Occipital lobe (tissue), 2 donors: ENCODE data around the gene SLC6A6. TPM values are rescaled to one million over a fixed set of nuclear protein-coding genes. Genes with fewer than 3 reads are reported as not detected.

Experiments used
- DNase-seq: peaks from one replicate; lab custom pipeline; 2025; lab: John Stamatoyannopoulos, UW
- total RNA-seq: library from RNA; depleted of rRNA; stranded (reverse); fragments of >200 nt; gene quantifications from one replicate; pipeline ENCODE4 v1.2.3, GENCODE V29; 2014

SLC6A6 gene
- total RNA-seq, 1 donor from 2014 or later, result 24.8 TPM

DNA sequence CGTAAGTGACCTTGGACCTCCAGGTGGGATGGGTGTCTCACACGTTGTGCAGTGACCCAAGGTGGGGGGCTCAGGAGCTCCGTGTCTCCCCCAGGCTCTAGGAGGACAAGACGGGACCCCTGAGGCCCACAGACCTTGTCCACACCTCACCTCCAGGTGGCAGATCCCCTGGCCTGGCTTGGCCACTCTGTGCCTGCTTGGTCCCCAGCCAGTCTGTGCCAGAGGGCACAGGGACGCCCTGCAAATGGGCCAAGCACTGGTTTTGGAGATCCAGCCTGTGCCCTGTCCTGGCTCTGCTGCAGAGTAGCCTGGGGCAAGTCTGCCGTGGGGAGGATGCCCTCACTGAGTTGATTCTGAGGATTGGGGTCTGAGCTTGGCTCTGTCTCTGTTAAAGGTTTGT, 14.0 kb downstream of the SLC6A6 start:
- no peak for DNase-seq

DNA sequence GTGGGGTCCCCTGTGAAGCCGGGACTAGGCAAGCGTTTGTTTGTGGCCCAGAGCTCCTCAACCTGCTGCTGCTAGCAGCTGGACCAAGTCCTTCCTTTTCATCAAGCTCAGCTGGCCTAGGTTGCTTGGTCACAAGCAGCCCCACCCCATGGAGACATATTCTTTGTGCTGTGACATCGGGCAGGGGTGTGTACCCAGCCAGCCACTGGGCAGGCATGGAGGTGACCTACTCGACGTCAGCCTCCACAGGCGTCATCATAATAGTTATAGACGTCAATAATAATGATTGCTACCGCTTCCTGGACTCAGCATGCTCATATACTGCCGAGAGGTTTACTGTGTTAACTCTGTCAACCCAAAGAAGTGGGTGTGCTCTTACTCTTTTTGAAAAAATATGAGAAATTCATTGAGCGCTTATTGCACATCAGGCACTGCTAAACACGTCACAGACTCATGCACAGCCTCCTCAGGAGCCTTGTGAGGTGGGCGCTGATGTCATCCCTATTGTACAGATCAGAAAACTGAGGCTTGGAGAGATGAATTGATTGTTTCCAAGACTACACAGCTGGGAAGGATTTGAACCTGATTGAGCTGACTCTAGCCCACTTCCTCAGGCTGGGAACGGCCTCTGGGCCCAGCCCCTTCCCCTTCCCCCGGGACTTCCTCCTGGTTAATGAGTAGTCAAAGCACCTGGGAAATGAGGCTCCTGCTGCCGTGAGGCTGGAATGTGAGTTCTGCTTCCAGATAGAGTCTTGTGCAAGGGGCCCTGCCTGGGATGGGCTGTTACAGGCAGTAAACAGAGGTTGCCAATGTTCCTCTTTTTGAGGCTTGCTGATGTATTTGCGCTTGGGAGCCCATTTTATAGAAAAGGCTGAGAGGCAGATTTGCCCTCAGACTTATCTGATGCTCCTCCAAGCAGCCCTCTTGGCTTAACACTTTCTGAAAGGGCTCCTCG, 16.2 kb downstream of the SLC6A6 start:
- DNase-seq, result no peak

DNA sequence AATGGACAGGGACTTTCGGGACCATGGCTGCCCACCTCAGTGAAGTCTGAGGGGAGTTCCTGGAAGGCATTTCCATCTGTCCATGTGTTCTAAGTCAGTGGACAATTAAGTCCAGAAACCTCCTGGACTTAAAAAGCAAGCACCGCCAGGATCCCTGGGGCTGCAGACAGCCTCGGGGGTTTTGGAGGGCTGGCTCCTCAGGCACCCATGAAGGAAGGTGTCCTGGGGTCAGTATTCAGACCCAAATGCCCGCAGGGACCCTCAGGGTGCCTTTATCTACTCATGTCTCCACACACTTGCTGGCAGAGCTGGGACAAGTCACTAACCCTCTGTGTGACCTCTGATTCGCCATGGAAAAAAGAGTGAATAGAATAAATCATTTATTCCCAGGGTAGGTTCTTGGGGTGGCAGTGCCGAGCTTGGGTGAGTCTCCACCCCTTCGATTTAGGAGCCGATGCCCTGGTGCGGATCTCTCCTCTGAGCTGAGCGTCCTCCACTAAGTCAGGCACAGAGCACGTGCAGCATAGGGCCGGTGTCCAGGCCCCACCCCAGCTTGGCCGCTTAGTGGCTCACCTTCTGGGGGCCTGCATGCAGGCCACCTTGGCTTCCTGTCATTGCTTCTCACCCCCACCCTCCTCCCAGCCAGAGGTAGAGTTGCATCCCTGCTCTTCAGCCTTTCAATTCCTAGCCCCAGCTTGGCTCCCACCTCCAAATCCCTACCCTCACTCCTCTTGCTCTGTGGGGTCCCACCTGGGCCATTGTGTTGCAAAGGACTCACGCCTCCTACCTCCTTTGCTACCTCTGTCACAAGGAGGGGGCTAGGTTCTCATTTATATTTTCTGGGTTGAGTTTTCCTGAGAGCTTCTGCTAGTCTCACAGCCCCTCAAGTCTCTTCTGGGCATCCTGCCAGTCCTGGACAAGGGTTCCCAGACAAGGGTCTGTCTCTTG, 19.9 kb downstream of the SLC6A6 start:
- DNase-seq, result no peak

DNA sequence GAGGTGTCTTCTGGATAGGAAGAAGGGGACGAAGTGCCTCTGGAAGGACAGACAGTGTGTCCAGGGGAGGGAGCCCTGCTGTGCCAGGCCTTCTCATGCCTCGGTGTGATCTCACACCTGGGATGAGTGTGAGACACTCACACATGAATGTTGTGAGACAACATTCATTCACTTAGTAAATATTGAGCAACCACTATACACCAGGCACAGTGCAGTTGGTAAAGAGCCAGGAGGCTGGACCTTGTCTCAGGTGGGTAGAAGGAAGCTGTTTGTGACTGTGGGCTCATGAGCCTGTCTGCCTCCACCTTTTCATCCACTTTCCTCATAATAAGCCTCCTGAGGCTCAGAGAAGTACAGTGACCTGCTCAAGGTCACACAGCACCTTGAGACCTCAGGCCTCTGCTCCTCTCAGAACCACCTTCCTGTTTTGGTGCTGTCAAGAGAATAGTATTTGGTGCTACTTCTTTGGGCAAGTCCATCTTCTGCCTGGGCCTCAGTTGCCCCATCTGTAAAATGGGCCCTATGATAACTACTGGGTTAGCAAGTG, 20.9 kb downstream of the SLC6A6 start:
- DNase-seq, result no peak

DNA sequence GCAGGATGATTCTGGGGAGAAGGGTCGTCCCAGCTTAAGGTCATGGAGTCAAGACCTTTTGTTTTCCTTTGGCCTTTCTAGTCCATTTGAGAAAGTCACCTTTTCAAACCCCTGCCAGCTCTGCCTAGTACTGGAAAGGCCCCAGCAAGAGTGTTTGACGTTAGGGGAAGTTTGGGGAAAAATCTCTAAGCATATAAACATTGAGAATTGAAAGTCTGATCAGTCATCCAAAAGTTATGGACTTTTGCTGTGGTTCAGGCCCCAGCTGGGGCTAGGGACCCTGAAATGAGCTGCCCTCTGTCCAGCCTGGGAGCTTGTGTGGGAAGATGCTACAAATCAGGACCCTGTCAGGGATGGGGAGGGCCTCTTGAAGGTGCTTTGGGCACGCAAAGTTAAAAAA, 21.6 kb downstream of the SLC6A6 start:
- DNase-seq, result no peak

DNA sequence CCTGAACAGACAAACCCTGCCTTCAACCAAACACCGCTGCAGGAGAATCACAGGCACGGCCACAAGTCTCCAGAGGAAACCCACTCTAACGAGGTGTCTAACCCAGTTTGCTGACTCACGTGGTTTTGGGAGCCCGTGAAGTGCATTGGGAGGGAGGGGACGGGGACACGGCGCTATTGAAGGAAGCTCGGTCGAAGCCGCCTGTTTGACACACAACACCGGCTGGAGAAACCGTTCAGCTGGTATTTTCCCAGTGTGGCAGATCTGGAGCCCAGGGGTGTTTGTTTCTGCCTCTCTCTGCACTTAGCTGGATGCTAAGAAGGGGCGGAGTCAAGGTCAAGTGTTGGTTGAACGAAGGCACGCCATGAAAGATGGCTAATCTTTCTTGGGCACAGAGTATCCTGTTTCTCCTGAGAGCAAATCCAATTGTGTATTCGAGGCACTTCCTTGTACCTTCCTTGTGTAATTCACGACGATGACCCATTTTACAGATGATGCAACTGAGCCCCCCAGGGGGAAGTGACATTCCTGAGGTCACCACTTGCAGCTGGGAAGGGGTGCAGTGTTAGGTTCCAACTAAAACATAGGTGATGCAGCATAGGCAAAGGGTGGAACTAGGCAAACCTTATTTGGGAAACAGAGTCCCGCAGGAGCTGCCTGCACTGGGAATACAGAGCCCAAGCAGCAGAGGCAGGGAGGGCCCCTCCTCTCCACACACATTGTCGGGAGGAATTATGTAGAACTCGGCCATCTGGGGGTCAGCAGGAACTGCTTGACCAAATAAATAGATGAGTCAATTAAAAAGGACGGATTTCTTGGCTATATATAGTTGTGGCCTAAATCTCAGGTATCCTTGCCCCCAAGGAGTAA, 22.5 kb downstream of the SLC6A6 start:
- DNase-seq, result no peak

DNA sequence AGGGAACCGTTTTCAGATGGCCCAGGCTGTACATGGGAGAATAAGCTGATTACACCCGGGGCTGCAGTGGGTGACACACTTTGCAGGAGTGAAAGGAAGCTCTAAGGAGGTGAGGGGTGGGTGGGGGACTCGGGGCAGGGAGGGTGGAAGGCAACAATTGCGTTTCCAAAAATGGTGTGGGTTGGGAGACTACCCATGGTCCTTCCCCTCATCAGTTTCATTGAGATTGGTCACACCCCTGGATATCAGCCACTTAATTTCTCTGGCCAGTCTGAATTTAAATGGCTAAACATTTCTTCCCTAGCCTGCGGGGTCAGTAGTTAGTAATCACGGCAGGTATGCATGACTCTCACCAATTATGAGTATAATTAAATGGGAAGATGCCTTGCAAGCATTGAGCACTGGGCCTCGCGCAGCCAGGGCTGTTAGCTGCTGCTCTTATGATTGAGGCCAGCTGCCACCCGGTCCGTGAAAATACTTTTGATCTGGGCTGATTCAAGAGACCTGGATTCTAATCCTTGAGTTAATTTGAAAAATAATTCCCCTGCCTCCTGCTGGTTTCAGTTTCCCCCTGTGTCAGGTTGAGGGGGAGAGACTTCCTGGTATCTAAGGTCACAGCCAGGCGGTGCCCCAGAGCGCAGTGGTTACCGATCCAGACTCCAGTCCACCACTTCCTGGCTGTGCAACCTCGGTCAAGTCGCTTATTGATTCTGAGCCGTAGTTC, 23.3 kb downstream of the SLC6A6 start:
- no peak for DNase-seq

DNA sequence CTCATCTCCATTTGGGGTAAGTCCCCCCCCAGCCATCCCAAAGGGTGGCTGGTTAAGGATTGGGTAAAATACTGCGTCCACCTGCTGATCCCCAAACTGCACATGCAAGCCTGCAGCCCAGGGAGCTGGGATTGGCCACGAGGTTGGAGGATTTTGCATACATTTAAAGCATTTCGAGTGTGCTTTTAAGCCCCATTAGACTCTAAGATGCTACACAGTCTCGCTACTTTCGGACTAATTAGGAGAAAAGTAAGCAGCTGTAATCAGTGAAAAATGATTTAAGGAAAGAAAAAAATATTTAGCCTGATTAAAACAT, 23.9 kb downstream of the SLC6A6 start:
- no peak for DNase-seq

DNA sequence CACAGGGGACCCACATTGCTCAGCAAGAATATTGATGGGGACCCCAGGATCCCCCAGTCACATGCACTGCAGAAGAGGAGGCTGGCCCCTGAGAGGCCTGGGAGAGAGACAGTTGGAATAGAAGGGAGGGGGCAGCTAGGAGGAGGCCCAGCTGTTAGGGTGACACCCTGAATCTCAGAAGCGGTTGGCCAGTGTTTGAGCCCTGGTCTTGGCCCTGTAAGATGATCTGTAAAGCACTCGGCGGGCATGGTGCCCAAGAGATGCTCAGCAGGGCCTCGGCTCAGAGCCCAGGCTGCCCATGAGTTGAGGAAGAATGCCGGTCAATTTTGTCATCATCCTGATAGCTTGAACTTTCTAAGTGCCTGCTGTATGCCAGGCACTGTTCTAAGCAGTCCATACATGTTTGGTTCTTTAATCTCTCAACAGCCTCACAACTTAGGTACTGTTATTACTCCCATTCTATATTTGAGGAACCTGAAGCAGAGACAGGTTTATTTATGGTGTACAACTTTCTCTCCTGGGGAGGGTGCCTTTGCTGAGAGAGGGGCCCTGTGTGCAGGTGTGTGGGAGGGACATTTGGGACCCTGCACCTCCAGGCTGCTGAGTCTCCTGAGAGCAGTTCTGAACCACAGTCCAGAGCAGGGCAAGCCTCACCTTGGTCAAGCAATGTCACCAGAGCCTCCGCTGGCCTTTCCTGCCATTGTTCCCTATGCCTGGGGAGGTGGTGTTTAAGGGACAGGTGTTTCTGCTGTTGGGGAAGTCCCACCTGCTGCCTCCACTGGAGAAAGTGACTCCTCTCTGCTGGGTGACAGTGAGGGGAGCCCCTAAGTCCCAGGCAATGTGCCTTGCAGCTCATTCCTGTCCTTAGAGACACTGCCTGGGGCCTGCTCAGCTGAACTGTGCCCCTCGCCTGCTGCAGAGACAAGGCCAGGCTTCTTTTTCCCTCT, 26.0 kb downstream of the SLC6A6 start:
- DNase-seq, result no peak

DNA sequence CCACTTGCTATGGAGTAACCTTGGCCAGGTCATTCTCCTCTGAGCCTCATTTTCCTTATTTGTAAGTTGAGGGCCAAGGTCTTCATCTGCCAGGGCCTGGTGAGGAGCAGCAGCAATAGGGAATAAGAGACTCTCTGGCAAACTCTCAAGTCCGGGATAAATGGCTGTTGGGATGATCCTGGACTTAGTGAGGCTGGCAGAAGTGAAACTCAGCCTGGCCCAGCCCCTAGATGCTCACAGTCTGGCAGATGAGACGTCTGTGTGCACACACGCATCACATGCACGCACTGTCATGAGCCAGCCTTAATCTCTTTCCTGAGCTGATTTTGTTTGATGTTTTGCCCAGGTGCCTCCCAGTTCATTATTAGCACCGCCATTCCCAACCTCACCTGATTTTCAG, 26.8 kb downstream of the SLC6A6 start:
- no peak for DNase-seq

DNA sequence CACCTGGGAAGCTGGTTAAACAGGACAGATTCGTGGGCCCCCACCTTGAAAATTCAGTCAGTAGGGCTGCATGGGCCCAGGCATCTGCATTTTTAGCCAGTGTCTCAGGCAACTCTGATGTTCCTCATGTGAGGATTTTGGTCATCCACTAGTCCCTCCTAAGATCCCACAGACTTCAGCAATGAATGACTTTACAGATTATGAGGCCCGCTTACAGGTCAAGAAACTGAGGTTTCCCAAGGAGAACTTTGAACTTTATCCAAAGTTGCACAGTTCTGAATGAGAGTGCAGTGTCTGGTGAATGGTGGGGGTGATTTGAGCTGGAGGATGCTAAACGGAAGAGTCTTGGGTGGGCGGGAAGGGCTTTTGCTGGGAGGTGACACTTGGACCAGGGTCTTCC, 27.2 kb downstream of the SLC6A6 start:
- no peak for DNase-seq

DNA sequence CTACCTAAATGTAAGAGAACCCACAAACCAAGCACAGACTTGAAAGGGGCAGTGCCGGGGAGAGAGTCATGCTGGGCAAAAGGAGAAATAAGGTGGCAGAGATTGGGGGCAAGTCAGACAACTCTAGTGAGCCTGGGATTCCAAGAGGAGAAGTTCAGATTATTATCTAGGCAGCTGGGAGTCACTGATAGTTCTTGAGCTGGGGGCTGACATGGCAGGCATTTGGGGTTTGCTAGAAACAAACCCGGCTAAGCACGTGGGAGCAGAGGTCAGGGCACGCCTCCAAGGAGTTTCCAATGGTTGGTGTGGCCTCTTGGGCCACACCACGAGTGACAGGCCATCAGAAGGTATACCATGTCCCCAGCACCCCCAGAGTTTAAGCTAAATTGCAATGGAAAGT, 27.6 kb downstream of the SLC6A6 start:
- DNase-seq, result no peak

DNA sequence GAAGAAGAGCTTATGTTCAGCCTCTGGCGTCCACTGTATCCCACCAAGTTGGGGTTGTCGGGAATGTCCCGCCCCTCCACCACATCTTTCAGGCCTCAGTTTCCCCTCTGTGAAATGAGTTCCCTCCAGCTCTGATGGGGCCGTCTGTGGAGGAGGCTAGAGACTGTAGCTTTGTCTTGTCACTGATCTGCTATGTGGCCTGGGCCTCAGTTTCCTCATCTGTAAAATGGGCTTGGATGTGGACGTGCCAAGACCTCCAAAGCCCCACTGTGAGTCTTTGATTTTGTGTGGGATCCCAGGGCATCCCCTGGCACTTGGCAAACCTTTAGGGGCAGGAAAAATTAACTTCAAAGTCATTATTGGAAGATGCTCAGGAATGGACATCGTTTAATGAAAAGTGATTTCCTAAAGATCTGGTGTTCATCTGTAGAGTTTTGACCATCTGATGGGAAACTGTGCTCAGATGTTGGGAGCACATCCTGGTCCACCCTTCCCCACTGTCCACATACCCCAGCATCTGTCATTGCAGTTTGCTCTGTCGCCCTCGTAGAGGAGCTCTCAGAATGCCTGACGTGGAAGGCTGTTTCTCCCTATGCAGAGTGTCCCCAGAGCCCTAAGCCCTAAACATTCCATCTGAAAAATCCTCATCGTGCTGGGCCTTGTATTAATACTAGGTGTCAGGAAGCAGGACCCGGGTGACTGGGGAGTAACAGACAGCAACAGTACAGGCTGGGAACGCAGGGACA, 28.5 kb downstream of the SLC6A6 start:
- no peak for DNase-seq

DNA sequence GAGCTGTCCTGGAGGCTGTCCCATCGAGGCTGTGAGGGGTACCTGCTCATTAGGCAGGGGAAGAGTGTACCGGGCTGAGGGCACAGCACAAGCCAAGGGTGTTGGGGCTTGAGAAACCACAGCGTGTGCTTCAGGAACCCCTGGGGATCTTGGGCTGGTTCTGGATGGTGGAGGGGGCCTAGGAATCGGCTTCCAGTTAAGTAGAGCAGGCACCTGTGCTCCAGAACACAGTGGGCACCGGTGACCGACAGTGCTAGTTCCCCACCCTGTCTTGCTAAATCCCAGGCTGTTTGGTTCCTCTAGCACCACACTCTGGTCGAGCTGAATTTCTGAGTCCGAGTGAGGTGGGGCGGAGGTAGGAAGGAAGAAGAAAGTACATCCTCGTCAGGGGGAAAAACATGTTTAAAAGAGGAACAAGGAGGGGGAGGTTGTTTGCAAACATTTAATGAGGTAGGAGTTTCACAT, 29.1 kb downstream of the SLC6A6 start:
- DNase-seq, result no peak

DNA sequence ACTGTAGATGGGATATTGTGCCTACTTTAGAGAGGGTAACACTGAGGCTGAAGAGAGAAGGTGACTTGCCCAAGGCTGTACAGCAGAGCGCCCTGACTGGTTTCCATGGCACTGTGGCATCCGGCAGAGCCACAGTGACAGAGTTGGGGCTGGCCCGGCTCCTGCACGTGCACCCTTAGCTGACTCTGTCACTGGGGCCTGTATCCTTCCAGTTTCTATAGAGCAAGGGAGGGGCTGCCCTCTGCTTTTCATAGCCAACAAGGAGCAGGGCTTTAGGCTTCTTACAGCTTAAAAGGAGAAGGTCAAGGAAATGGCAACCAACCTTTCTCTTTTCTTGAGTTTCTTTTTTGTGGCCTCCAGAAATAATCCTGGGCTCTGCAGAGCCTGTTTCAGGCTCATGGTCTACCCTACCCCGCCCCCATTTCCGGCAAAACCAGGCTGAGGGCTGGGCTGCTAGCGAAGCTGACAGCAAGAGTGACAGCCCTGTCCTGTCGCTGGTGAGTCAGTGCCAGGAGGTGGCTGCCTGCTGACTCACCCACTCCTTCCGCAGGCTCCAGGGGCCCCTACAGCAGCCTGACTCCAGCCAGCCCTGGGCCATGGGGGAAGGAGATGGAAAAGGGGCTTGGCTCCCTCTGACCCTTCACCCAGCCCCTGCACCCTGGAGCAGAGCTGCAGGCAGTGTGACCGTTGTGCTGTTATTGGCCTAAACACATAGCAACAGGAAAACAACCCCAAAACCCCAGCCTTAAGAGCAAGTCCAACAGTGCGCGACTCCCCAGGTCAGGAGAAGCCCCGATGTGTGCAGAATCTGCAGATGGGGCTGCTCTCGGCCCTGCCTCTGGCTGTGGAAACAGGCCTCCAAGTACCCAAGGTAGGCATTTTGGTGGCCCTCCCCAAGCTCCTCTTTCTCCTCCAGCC, 29.8 kb downstream of the SLC6A6 start:
- peak; percentile 84 for DNase-seq

DNA sequence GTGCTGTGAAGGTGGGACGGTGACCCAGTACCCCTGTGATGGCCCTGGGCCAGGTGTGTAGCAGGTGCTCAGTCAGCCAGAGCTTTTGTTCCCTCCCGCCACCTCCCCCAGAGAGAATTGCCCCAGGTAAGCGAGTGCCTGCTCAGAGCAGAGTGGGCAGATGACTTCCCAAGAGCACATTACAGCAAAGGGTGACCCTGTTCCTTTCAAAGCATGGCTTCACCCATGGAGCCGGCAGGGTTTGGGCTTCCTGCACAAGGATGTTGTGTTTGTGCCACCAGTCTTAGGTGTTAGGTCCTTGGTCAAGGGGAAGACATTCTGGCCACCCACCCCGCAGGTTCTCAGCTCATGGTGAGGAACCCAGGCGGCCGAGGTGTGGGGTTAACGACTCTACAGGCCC, 30.7 kb downstream of the SLC6A6 start:
- DNase-seq, result no peak

DNA sequence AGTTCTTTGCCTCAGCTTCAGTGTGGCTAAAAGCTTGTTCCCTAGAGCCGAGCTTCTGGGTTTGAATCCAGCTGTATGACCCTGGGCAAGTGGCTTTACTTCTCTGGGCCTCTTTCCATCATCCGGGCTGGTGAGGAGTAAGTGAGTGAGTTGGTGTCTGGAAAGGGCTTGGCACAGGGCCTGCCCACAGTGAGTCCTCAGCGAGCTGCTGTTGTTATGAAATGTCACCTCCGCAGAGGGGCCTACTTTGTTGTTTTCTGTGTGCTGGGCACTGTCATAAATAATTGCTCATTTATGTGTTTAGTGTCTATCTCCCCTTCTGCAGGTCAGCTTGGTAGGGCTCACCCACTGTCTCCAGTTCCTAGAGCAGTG, 31.7 kb downstream of the SLC6A6 start:
- DNase-seq, result no peak
